GM21515 (cell line): ENCODE data around the gene C1QL1.

Experiments used
- ATAC-seq: cut with Tn5 transposase; IDR thresholded peaks from one replicate; pipeline ENCODE4 v1.9.1; 2021; ENCODE audit not compliant: unreplicated experiment

The C1QL1 gene

GRCh38 chr17:44915862-44916780, 52.0 kb downstream of the C1QL1 start:
- ATAC-seq = no peak

DNA sequence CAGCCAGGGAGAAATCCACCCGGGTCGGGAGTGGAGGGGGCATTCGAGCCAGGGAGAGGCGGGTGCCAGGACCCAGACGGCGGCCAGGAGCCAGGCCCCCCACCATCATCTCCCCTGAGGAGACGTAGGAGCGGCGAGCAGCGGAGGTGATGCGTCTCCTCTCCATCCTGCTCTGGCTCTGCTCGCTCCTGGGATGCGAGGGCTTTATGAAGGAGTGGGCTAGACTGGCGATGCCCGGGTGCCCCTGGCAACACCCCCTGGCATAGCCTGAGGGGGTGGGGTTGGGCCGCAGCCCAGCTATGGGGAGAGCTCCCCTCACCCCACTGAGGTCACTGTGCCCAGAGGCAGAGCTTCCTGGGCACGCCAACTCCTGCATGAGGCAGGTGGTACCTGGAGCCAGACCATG, 52.8 kb downstream of the C1QL1 start, which contains the start of gene GFAP:
Gene GFAP, minus strand, starts transcription at position 180 of the 406 bp plus-strand sequence. Its CDS starts 14 bp downstream, at position 166.
- ATAC-seq = no peak

DNA sequence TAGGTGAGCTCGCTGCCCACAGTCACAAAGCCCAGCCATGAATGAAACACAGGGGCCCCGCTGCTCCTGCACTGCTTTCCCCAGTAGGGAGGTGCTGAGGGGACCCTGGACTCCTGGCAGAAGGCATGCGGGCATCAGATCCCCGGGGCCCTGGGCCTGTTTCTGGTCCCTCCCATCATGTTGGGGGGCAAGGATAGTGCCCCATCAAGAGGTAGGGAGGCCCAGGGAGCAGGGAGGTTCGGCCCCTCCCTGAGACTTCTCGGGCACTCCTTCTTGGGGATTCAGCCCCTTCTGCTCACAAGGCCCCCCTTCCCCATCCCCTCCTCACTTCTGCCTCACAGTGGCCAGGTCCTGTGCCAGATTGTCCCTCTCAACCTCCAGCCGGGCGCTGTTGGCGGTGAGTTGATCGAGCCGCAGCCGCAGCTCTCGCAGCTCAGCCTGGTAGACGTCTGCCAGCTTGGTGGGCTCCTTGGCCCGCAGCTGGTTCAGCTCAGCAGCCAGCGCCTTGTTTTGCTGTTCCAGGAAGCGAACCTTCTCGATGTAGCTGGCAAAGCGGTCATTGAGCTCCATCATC, 53.3 kb downstream of the C1QL1 start:
- no peak for ATAC-seq

DNA sequence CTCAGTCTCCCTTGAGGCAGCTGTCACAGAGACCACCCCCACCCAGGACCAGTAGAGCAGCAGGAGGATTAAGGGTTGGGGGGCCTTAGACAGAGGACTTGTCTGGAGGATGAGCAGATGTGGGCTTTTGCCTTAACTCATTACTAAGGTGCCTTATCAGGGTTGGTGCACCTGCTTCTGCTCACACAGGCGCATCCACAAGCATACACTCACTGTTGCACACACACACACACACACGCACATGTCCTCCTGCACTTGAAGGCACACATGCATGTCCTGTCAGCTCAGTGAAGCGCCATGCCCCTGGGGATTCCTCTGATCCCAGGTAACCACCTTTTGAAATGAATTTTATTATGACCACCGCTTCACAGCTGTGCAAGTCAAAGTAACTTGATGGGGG, 54.0 kb downstream of the C1QL1 start:
- ATAC-seq = no peak

GRCh38 chr17:44913676-44914075, 54.4 kb downstream of the C1QL1 start:
- ATAC-seq = no peak

DNA sequence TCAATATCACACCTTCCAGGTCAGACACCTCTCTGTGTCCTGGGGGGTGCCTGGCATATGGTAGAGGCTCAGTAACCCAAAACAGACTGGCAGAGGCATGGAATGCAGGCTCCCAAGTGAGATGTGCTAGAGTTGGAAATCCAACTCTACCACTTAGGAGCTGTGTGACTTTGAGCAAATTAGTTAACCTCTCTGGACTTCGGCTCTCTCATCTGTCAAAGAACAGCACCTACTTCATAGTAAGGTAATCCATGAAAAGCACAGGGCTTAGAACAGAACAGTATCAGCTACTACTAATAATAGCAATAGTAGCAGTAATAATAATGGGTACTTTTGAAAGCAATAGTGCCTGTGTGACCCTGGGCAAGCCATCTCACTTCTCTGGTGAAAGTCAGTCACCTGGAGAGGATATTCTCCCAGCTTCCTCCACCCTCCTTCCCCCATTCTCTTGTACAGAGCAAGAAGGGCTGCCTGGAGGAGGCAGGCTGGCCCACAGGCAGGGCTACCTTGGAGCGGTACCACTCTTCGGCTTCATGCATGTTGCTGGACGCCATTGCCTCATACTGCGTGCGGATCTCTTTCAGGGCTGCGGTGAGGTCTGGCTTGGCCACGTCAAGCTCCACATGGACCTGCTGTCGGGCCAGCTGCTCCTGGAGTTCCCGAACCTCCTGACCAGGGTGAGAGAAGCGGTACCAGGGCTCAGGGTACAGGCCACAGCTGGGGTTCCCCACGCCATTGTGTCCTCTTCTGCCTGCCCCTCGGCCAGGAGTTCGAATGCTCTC, 55.1 kb downstream of the C1QL1 start:
- ATAC-seq = no peak

DNA sequence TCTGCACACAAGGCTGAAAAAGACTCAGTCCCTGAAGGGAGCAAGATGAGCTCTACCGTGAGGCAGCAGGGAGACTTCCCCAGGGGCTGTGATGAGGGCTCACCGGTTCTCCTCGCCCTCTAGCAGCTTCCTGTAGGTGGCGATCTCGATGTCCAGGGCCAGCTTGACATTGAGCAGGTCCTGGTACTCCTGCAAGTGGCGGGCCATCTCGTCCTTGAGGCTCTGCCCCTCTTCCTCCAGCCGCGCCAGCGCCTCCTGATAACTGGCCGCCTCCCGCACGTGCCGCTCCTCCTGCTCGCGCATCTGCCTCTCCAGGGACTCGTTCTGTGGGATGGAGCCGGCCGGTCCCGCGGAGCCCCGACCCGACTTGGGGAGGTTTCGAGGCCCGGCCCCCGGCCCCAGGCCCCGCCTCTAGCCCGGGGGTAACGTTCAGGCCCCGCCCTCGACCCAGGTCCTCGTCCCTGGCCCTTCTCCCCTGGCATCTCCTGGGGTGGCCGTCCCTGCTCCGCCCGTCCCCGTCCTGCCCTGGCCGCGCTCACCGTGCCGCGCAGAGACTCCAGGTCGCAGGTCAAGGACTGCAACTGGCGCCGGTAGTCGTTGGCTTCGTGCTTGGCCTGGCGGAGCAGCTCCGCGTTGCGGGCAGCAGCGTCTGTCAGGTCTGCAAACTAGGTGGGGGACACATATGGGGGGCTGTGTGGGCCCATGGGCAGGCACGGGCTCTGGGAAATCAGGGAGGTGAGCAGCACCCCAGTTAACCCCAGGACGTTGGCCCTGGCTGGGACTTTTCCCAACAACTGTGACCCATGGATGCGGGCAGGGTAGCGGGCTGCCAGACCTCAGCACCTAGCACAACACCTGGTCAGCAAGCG, 56.7 kb downstream of the C1QL1 start:
- ATAC-seq = no peak

GRCh38 chr17:44910231-44911106, 57.6 kb downstream of the C1QL1 start:
- ATAC-seq = no peak
